GM23248 (cell line): Measurements from ENCODE around the gene TTC22.

Source experiments
- EZH2 ChIP-seq: fragments of 200-600 bp; sonication (generic); IDR thresholded peaks from 2 replicates; pipeline ENCODE4 v1.6.1; 2018; ENCODE audit warnings: antibody characterized with exemption, mild to moderate bottlenecking; ENCODE audit not compliant: insufficient read depth, poor library complexity, severe bottlenecking
- EZH2phosphoT487 ChIP-seq: fragments of 200-600 bp; sonication (generic); IDR thresholded peaks from 2 replicates; pipeline ENCODE4 v1.6.1; 2018; ENCODE audit warnings: antibody characterized with exemption, moderate library complexity, mild to moderate bottlenecking, low read depth; ENCODE audit not compliant: insufficient read depth

- TF ChIP-seq EZH2phosphoT487 (no peak), EZH2 (no peak)
These were observed 44.6 kb upstream of the TTC22 start for GRCh38 chr1:54845772-54846171.
